Bone marrow (tissue), 2 donors: ENCODE data around the gene ZW10.

Source experiments
- DNase-seq, 2 donors: peaks; one replicate each; lab custom pipeline; 2025; lab: John Stamatoyannopoulos, UW

ZW10 gene

GRCh38 chr11:113697756-113698407 is 75.6 kb downstream of the ZW10 start:
- DNase-seq, result no peak

GRCh38 chr11:113697111-113697510 is 76.4 kb downstream of the ZW10 start:
- no peak for DNase-seq

GRCh38 chr11:113695207-113695606 is 78.3 kb downstream of the ZW10 start:
- no peak for DNase-seq

- no peak for DNase-seq
Measured at GRCh38 chr11:113694390-113694789, 79.1 kb downstream of the ZW10 start.

- DNase-seq, result no peak
Measured at GRCh38 chr11:113693030-113693429, 80.5 kb downstream of the ZW10 start.

- DNase-seq, result no peak
Measured at GRCh38 chr11:113690619-113691569, 82.6 kb downstream of the ZW10 start.

GRCh38 chr11:113689768-113690618 is 83.5 kb downstream of the ZW10 start:
- DNase-seq, result no peak

GRCh38 chr11:113685654-113686359 is 87.7 kb downstream of the ZW10 start:
- DNase-seq, result no peak

GRCh38 chr11:113684496-113684895 is 89.0 kb downstream of the ZW10 start:
- DNase-seq, result no peak

- no peak for DNase-seq
Measured at GRCh38 chr11:113683481-113684046, 89.9 kb downstream of the ZW10 start.
